ENCODE results near the gene ULK2.

The ULK2 gene

GRCh38 chr17:19791918-19792550 lies 75.7 kb downstream of the ULK2 start:
- Histone ChIP-seq H3K36me3 (ENCODE audit: control insufficient read depth in 1 of 2, insufficient read depth in 2 of 2, low read depth in 1 of 2, low read length in 2 of 2) (peaks cover 31 to 86% of the 10 kb centered on the region in 2 experiments), H3K14ac (ENCODE audit: low read length in 2 of 2) (no peak overlapping the region), H2AFZ (ENCODE audit: low read depth, low read length) (no peak overlapping the region), H3K4me1 (ENCODE audit: control insufficient read depth, insufficient read depth, low read depth, low read length) (peaks cover 2% of the 10 kb centered on the region), H3K27ac (ENCODE audit: low read length, poor library complexity, severe bottlenecking) (no peak overlapping the region), H3K27me3 (ENCODE audit: control insufficient read depth in 1 of 2, insufficient read depth in 1 of 2, low read length in 2 of 2) (no peaks in the 10 kb centered on the region), H3K79me1 (replicated peaks; ENCODE audit: low read length, poor library complexity, severe bottlenecking) (no peaks in the 10 kb centered on the region), H2BK12ac (ENCODE audit: low read length in 2 of 2) (no peak overlapping the region), H3K18ac (ENCODE audit: low read depth in 1 of 2, low read length in 2 of 2) (no peak overlapping the region), H3K4me3 (ENCODE audit: insufficient read depth in 1 of 2, low read depth in 1 of 2, low read length in 2 of 2) (no peak overlapping the region), H3K9me3 (ENCODE audit: control insufficient read depth, low read length) (no peaks in the 10 kb centered on the region), H3K9ac (ENCODE audit: low read length) (no peak overlapping the region), H2BK120ac (ENCODE audit: low read depth, low read length) (no peak overlapping the region), H2BK5ac (ENCODE audit: low read depth, low read length, poor library complexity, severe bottlenecking) (no peak overlapping the region), H2AK5ac (ENCODE audit: low read length, severe bottlenecking) (no peak overlapping the region), H2BK15ac (ENCODE audit: low read depth, poor library complexity, severe bottlenecking) (no peak overlapping the region), H3K23ac (ENCODE audit: low read length in 2 of 2) (no peak overlapping the region), H4K8ac (ENCODE audit: low read length) (no peak overlapping the region), H3K4me2 (ENCODE audit: low read length, poor library complexity, severe bottlenecking) (no peak overlapping the region), H4K91ac (ENCODE audit: low read length) (no peak overlapping the region), H3K4ac (ENCODE audit: low read depth in 1 of 2, low read length in 2 of 2) (no peak overlapping the region)
- WGBS, result 100% methylated on average over 1 of the region's 3 CpGs
- DNase-seq, result no peak

DNA sequence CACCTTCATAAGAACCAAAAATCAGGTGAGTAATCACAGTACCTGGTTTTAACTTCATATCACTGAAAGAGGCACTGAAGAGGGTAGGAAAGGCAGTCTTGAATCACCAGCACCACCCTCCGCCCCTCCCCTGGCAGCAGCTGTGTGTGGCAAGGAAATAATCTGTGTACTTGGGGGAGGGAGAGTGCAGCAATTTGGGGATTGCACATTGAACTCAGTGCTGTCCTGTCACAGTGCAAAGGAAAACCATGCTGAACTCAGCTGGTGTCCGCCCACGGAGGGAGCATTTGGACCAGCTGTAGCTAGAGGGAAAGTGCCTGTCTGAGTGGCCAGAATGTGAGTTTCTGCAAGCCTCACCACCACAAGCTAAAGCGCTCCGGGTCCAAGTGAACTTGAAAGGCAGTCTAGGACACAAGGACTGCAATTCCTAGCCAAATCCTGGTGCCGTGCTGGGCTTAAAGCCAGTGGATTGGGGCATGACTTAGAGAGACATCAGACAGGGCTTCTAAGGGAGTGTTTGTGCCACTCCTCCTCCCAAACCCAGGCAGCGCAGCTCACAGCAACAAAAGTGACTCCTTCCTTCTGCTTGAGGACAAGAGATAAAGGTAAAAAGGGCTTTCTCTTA lies 79.9 kb downstream of the ULK2 start:
- DNase-seq, result no peak
- 94% methylated on average over 6 of the region's 7 CpGs for WGBS

GRCh38 chr17:19785854-19786253 lies 81.9 kb downstream of the ULK2 start:
- no peak overlapping the region for H3K18ac ChIP-seq (ENCODE audit: low read depth in 1 of 2, low read length in 2 of 2)
- H3K4me1 ChIP-seq (ENCODE audit: control insufficient read depth, insufficient read depth, low read depth, low read length), result peaks cover 4% of the 10 kb centered on the region
- peaks cover 1% of the 10 kb centered on the region for H3K79me1 ChIP-seq (replicated peaks; ENCODE audit: low read length, poor library complexity, severe bottlenecking)
- peaks cover 22 to 63% of the 10 kb centered on the region in 2 experiments for H3K36me3 ChIP-seq (ENCODE audit: control insufficient read depth in 1 of 2, insufficient read depth in 2 of 2, low read depth in 1 of 2, low read length in 2 of 2)
- no peak overlapping the region for H4K91ac ChIP-seq (ENCODE audit: low read length)
- H3K23ac ChIP-seq (ENCODE audit: low read length in 2 of 2), result no peak overlapping the region
- no peak overlapping the region for H3K4me3 ChIP-seq (ENCODE audit: insufficient read depth in 1 of 2, low read depth in 1 of 2, low read length in 2 of 2)
- H3K4ac ChIP-seq (ENCODE audit: low read depth in 1 of 2, low read length in 2 of 2), result no peak overlapping the region
- H3K27me3 ChIP-seq (ENCODE audit: control insufficient read depth in 1 of 2, insufficient read depth in 1 of 2, low read length in 2 of 2), result no peaks in the 10 kb centered on the region
- H2AK5ac ChIP-seq (ENCODE audit: low read length, severe bottlenecking), result no peak overlapping the region
- no peak overlapping the region for H3K27ac ChIP-seq (ENCODE audit: low read length, poor library complexity, severe bottlenecking)
- 100% methylated on average over 3 of the region's 4 CpGs for WGBS
- no peak overlapping the region for H2BK15ac ChIP-seq (ENCODE audit: low read depth, poor library complexity, severe bottlenecking)
- no peak overlapping the region for H2BK12ac ChIP-seq (ENCODE audit: low read length in 2 of 2)
- no peak overlapping the region for H4K8ac ChIP-seq (ENCODE audit: low read length)
- H3K4me2 ChIP-seq (ENCODE audit: low read length, poor library complexity, severe bottlenecking), result no peak overlapping the region
- no peak overlapping the region for H2BK5ac ChIP-seq (ENCODE audit: low read depth, low read length, poor library complexity, severe bottlenecking)
- DNase-seq, result no peak
- H2AFZ ChIP-seq (ENCODE audit: low read depth, low read length), result no peak overlapping the region
- no peak overlapping the region for H2BK120ac ChIP-seq (ENCODE audit: low read depth, low read length)
- H3K14ac ChIP-seq (ENCODE audit: low read length in 2 of 2), result no peak overlapping the region
- no peaks in the 10 kb centered on the region for H3K9me3 ChIP-seq (ENCODE audit: control insufficient read depth, low read length)
- H3K9ac ChIP-seq (ENCODE audit: low read length), result no peak overlapping the region

More for the DNA sequence above, 79.9 kb downstream of the ULK2 start:
- no peak overlapping the region for H3K9ac ChIP-seq (ENCODE audit: low read length)
- no peak overlapping the region for H3K27ac ChIP-seq (ENCODE audit: low read length, poor library complexity, severe bottlenecking)
- H3K4me2 ChIP-seq (ENCODE audit: low read length, poor library complexity, severe bottlenecking), result no peak overlapping the region
- H3K9me3 ChIP-seq (ENCODE audit: control insufficient read depth, low read length), result no peaks in the 10 kb centered on the region
- H2AK5ac ChIP-seq (ENCODE audit: low read length, severe bottlenecking), result no peak overlapping the region
- no peak overlapping the region for H2BK5ac ChIP-seq (ENCODE audit: low read depth, low read length, poor library complexity, severe bottlenecking)
- H4K91ac ChIP-seq (ENCODE audit: low read length), result no peak overlapping the region
- no peak overlapping the region for H2BK12ac ChIP-seq (ENCODE audit: low read length in 2 of 2)
- H3K36me3 ChIP-seq (ENCODE audit: control insufficient read depth in 1 of 2, insufficient read depth in 2 of 2, low read depth in 1 of 2, low read length in 2 of 2), result peaks cover 24 to 56% of the 10 kb centered on the region in 2 experiments
- no peak overlapping the region for H2BK120ac ChIP-seq (ENCODE audit: low read depth, low read length)
- peaks cover 1% of the 10 kb centered on the region for H3K79me1 ChIP-seq (replicated peaks; ENCODE audit: low read length, poor library complexity, severe bottlenecking)
- H3K14ac ChIP-seq (ENCODE audit: low read length in 2 of 2), result no peak overlapping the region
- H3K4me3 ChIP-seq (ENCODE audit: insufficient read depth in 1 of 2, low read depth in 1 of 2, low read length in 2 of 2), result no peak overlapping the region
- no peak overlapping the region for H3K23ac ChIP-seq (ENCODE audit: low read length in 2 of 2)
- no peak overlapping the region for H2AFZ ChIP-seq (ENCODE audit: low read depth, low read length)
- H3K18ac ChIP-seq (ENCODE audit: low read depth in 1 of 2, low read length in 2 of 2), result no peak overlapping the region
- H3K4ac ChIP-seq (ENCODE audit: low read depth in 1 of 2, low read length in 2 of 2), result no peak overlapping the region
- H2BK15ac ChIP-seq (ENCODE audit: low read depth, poor library complexity, severe bottlenecking), result no peak overlapping the region
- no peaks in the 10 kb centered on the region for H3K27me3 ChIP-seq (ENCODE audit: control insufficient read depth in 1 of 2, insufficient read depth in 1 of 2, low read length in 2 of 2)
- peaks cover 4% of the 10 kb centered on the region for H3K4me1 ChIP-seq (ENCODE audit: control insufficient read depth, insufficient read depth, low read depth, low read length)
- H4K8ac ChIP-seq (ENCODE audit: low read length), result no peak overlapping the region

- Histone ChIP-seq H3K27me3 (ENCODE audit: control insufficient read depth in 1 of 2, insufficient read depth in 1 of 2, low read length in 2 of 2) (no peaks in the 10 kb centered on the region), H4K91ac (ENCODE audit: low read length) (no peak overlapping the region), H2BK15ac (ENCODE audit: low read depth, poor library complexity, severe bottlenecking) (no peak overlapping the region), H3K9me3 (ENCODE audit: control insufficient read depth, low read length) (no peaks in the 10 kb centered on the region), H3K4me3 (ENCODE audit: insufficient read depth in 1 of 2, low read depth in 1 of 2, low read length in 2 of 2) (no peak overlapping the region), H2BK12ac (ENCODE audit: low read length in 2 of 2) (no peak overlapping the region), H2BK5ac (ENCODE audit: low read depth, low read length, poor library complexity, severe bottlenecking) (no peak overlapping the region), H3K4me1 (ENCODE audit: control insufficient read depth, insufficient read depth, low read depth, low read length) (peaks cover 1% of the 10 kb centered on the region), H2AK5ac (ENCODE audit: low read length, severe bottlenecking) (no peak overlapping the region), H3K36me3 (ENCODE audit: control insufficient read depth in 1 of 2, insufficient read depth in 2 of 2, low read depth in 1 of 2, low read length in 2 of 2) (peaks cover 13 to 64% of the 10 kb centered on the region in 2 experiments), H4K8ac (ENCODE audit: low read length) (no peak overlapping the region), H3K4me2 (ENCODE audit: low read length, poor library complexity, severe bottlenecking) (no peak overlapping the region), H3K79me1 (replicated peaks; ENCODE audit: low read length, poor library complexity, severe bottlenecking) (peaks cover 1% of the 10 kb centered on the region), H3K14ac (ENCODE audit: low read length in 2 of 2) (no peak overlapping the region), H2AFZ (ENCODE audit: low read depth, low read length) (no peak overlapping the region), H3K9ac (ENCODE audit: low read length) (no peak overlapping the region), H3K4ac (ENCODE audit: low read depth in 1 of 2, low read length in 2 of 2) (no peak overlapping the region), H2BK120ac (ENCODE audit: low read depth, low read length) (no peak overlapping the region), H3K23ac (ENCODE audit: low read length in 2 of 2) (no peak overlapping the region), H3K27ac (ENCODE audit: low read length, poor library complexity, severe bottlenecking) (no peak overlapping the region), H3K18ac (ENCODE audit: low read depth in 1 of 2, low read length in 2 of 2) (no peak overlapping the region)
- WGBS, result 100% methylated on average over 4 of the region's 9 CpGs
- no peak for DNase-seq
Observed at GRCh38 chr17:19781488-19782458, 86.0 kb downstream of the ULK2 start.

All from mesenchymal stem cell (in vitro differentiated cells and primary cell).